Loucy (cell line): Measurements from ENCODE around the gene POMT2.
A peak's percentile ranks its signal among the peaks of the same experiment; 100 is the strongest.

Source experiments
- H2AFZ ChIP-seq: fragments of 200-600 bp; sonication (generic); 2 replicates; pipeline ENCODE4 v1.6.0; 2016; ENCODE audit warnings: antibody characterized with exemption, mild to moderate bottlenecking, low read length, moderate library complexity
- H3F3A ChIP-seq: fragments of 200-600 bp; 2 replicates; pipeline ENCODE4 v1.6.0; 2016; ENCODE audit warnings: antibody characterized with exemption, low read depth, mild to moderate bottlenecking
- H3K27me3 ChIP-seq: fragments of 200-600 bp; sonication (generic); 2 replicates; pipeline ENCODE4 v1.6.1; 2014; ENCODE audit warnings: low read length, mild to moderate bottlenecking; ENCODE audit not compliant: insufficient read depth, poor library complexity, severe bottlenecking
- H3K36me3 ChIP-seq: fragments of 200-600 bp; sonication (generic); 2 replicates; pipeline ENCODE4 v1.6.1; 2016; ENCODE audit warnings: low read length; ENCODE audit not compliant: insufficient read depth
- H3K4me1 ChIP-seq: fragments of 200-600 bp; sonication (generic); 2 replicates; pipeline ENCODE4 v1.5.1; 2014; ENCODE audit warnings: low read length, mild to moderate bottlenecking; ENCODE audit not compliant: insufficient read depth, poor library complexity, severe bottlenecking
- H3K4me2 ChIP-seq: fragments of 200-600 bp; sonication (generic); 2 replicates; pipeline ENCODE4 v1.6.0; 2014; ENCODE audit warnings: antibody characterized with exemption, low read length, low read depth, mild to moderate bottlenecking; ENCODE audit not compliant: poor library complexity, severe bottlenecking
- H3K4me3 ChIP-seq: fragments of 200-600 bp; sonication (generic); 2 replicates; pipeline ENCODE4 v1.5.1; 2014; ENCODE audit warnings: low read length, mild to moderate bottlenecking, mixed read lengths; ENCODE audit not compliant: poor library complexity, severe bottlenecking
- H3K79me2 ChIP-seq: fragments of 200-600 bp; sonication (generic); 2 replicates; pipeline ENCODE4 v1.6.1; 2014; ENCODE audit warnings: low read length; ENCODE audit not compliant: insufficient read depth
- H3K9ac ChIP-seq: fragments of 200-600 bp; sonication (generic); 2 replicates; pipeline ENCODE4 v1.6.0; 2014; ENCODE audit warnings: mild to moderate bottlenecking, low read depth, low read length, moderate library complexity; ENCODE audit not compliant: poor library complexity, severe bottlenecking
- H3K9me2 ChIP-seq: fragments of 200-600 bp; sonication (generic); replicated peaks from 2 replicates; pipeline ENCODE4 v1.6.1; 2016; ENCODE audit warnings: low read depth, low read length, mixed read lengths
- H3K9me3 ChIP-seq: fragments of 200-600 bp; sonication (generic); 2 replicates; pipeline ENCODE4 v1.6.1; 2014; ENCODE audit warnings: mild to moderate bottlenecking, antibody characterized with exemption, low read length, low read depth; ENCODE audit not compliant: insufficient read depth
- H4K20me1 ChIP-seq: fragments of 200-600 bp; sonication (generic); 2 replicates; pipeline ENCODE4 v1.6.0; 2014; ENCODE audit warnings: antibody characterized with exemption, low read length, mild to moderate bottlenecking; ENCODE audit not compliant: insufficient read depth, poor library complexity, severe bottlenecking
- EZH2phosphoT487 ChIP-seq: fragments of 200-600 bp; IDR thresholded peaks from 2 replicates; pipeline ENCODE4 v1.6.1; 2018; ENCODE audit warnings: antibody characterized with exemption, mild to moderate bottlenecking, moderate library complexity, borderline replicate concordance
- TF ChIP-seq, protein P1 (sequence below): fragments of 200-600 bp; sonication (generic); conservative IDR thresholded peaks from 2 replicates; pipeline ENCODE4 v1.5.1; 2014; ENCODE audit warnings: mild to moderate bottlenecking, antibody characterized with exemption, low read length

The POMT2 gene

DNA sequence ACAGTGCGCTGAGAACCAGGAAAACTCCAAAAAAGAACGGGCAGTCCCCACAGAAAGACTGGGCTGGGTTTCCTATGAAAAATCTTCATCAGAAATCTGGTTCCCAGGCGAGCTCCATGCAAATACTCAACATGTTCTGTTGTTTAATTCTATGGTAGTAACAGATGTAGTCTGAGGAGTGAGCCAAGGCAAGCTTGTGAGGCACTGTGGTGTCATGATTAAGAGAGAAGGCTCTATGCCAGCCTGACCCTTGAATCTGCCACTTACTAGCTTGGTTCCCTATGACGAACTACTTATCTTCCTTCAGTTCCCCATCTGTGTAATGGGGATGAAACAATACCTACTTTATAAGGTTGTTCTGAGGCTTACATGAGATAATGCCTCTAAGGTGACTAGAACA, 10.7 kb downstream of the POMT2 start:
- peaks cover 13% of the 10 kb centered on the region for H3K36me3 ChIP-seq
- H3K4me2 ChIP-seq, result no peak overlapping the region
- no peak overlapping the region for H3K9ac ChIP-seq
- peaks cover 4% of the 10 kb centered on the region for H3K4me1 ChIP-seq
- H4K20me1 ChIP-seq, result no peaks in the 10 kb centered on the region
- H3K27me3 ChIP-seq, result no peaks in the 10 kb centered on the region
- H3K9me3 ChIP-seq, result no peaks in the 10 kb centered on the region
- no peak overlapping the region for H3K4me3 ChIP-seq
- H3K9me2 ChIP-seq, result no peaks in the 10 kb centered on the region
- TF ChIP-seq, protein P1, sequence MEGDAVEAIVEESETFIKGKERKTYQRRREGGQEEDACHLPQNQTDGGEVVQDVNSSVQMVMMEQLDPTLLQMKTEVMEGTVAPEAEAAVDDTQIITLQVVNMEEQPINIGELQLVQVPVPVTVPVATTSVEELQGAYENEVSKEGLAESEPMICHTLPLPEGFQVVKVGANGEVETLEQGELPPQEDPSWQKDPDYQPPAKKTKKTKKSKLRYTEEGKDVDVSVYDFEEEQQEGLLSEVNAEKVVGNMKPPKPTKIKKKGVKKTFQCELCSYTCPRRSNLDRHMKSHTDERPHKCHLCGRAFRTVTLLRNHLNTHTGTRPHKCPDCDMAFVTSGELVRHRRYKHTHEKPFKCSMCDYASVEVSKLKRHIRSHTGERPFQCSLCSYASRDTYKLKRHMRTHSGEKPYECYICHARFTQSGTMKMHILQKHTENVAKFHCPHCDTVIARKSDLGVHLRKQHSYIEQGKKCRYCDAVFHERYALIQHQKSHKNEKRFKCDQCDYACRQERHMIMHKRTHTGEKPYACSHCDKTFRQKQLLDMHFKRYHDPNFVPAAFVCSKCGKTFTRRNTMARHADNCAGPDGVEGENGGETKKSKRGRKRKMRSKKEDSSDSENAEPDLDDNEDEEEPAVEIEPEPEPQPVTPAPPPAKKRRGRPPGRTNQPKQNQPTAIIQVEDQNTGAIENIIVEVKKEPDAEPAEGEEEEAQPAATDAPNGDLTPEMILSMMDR, result no peak
- no peak for TF ChIP-seq EZH2phosphoT487
- no peak overlapping the region for H2AFZ ChIP-seq
- H3K79me2 ChIP-seq, result no peaks in the 10 kb centered on the region
- H3F3A ChIP-seq, result no peaks in the 10 kb centered on the region

GRCh38 chr14:77309131-77309530, 11.6 kb downstream of the POMT2 start:
- Histone ChIP-seq H3K4me2 (no peak overlapping the region), H3K9me2 (no peaks in the 10 kb centered on the region), H3K27me3 (no peaks in the 10 kb centered on the region), H4K20me1 (no peaks in the 10 kb centered on the region), H3K79me2 (no peaks in the 10 kb centered on the region), H3K9me3 (no peaks in the 10 kb centered on the region), H3K36me3 (peaks cover 16% of the 10 kb centered on the region), H3K9ac (no peak overlapping the region), H2AFZ (peak overlapping the region; percentile 12; the same call in 1 of the 2 replicates), H3K4me3 (no peak overlapping the region), H3K4me1 (peaks cover 4% of the 10 kb centered on the region), H3F3A (no peaks in the 10 kb centered on the region)
- TF ChIP-seq, protein P1, result no peak
- no peak for TF ChIP-seq EZH2phosphoT487

- H2AFZ ChIP-seq, result no peak overlapping the region
- H4K20me1 ChIP-seq, result no peaks in the 10 kb centered on the region
- H3K4me3 ChIP-seq, result no peak overlapping the region
- no peak for TF ChIP-seq EZH2phosphoT487
- TF ChIP-seq, protein P1, result no peak
- H3K36me3 ChIP-seq, result peaks cover 32% of the 10 kb centered on the region
- H3F3A ChIP-seq, result no peaks in the 10 kb centered on the region
- no peaks in the 10 kb centered on the region for H3K9me3 ChIP-seq
- H3K79me2 ChIP-seq, result no peaks in the 10 kb centered on the region
- no peak overlapping the region for H3K4me2 ChIP-seq
- H3K4me1 ChIP-seq, result peaks cover 4% of the 10 kb centered on the region
- no peaks in the 10 kb centered on the region for H3K27me3 ChIP-seq
- H3K9me2 ChIP-seq, result no peaks in the 10 kb centered on the region
- H3K9ac ChIP-seq, result no peak overlapping the region
Measured at GRCh38 chr14:77306851-77307496, 13.7 kb downstream of the POMT2 start.
